IMR-90 (cell line): ENCODE results near the gene VAV3.

Source experiments
- BHLHE40 ChIP-seq: fragments of 150-350 bp; IDR thresholded peaks from 2 replicates; pipeline ENCODE4 v1.6.1; 2016; ENCODE audit warnings: mild to moderate bottlenecking, low read depth, low read length
- CEBPB ChIP-seq: IDR thresholded peaks from 2 replicates; pipeline ENCODE4 v1.6.1; 2012; ENCODE audit warnings: low read depth, low read length, improper control_type of control experiment
- CTCF ChIP-seq: conservative IDR thresholded peaks from 2 replicates; pipeline ENCODE4 v1.5.1; 2012; ENCODE audit warnings: mild to moderate bottlenecking, low read depth, low read length, improper control_type of control experiment
- FOS ChIP-seq: fragments of 150-350 bp; IDR thresholded peaks from 2 replicates; pipeline ENCODE4 v1.6.1; 2016; ENCODE audit warnings: low read depth, low read length
- MAFK ChIP-seq: IDR thresholded peaks from 2 replicates; pipeline ENCODE4 v1.6.1; 2012; ENCODE audit warnings: low read depth, low read length, improper control_type of control experiment
- MAZ ChIP-seq: IDR thresholded peaks from 2 replicates; pipeline ENCODE4 v1.6.1; 2012; ENCODE audit warnings: low read depth, mild to moderate bottlenecking, low read length, improper control_type of control experiment, moderate library complexity, borderline replicate concordance
- MXI1 ChIP-seq: IDR thresholded peaks from 2 replicates; pipeline ENCODE4 v1.6.1; 2012; ENCODE audit warnings: low read depth, mild to moderate bottlenecking, low read length, moderate library complexity, borderline replicate concordance
- POLR2A ChIP-seq: IDR thresholded peaks from 2 replicates; pipeline ENCODE4 v1.6.1; 2012; ENCODE audit warnings: mild to moderate bottlenecking, low read depth, low read length
- RAD21 ChIP-seq: IDR thresholded peaks from 2 replicates; pipeline ENCODE4 v1.6.1; 2012; ENCODE audit warnings: low read length, improper control_type of control experiment
- RCOR1 ChIP-seq: IDR thresholded peaks from 2 replicates; pipeline ENCODE4 v1.6.1; 2012; ENCODE audit warnings: mild to moderate bottlenecking, low read length, improper control_type of control experiment; ENCODE audit not compliant: insufficient replicate concordance
- RFX5 ChIP-seq: IDR thresholded peaks from 2 replicates; pipeline ENCODE4 v1.8.0; 2012; ENCODE audit warnings: low read depth, mild to moderate bottlenecking, low read length, moderate library complexity
- SMC3 ChIP-seq: fragments of 150-350 bp; IDR thresholded peaks from 2 replicates; pipeline ENCODE4 v1.6.1; 2016; ENCODE audit warnings: low read depth, mild to moderate bottlenecking, antibody characterized with exemption, low read length, moderate library complexity
- USF2 ChIP-seq: fragments of 150-350 bp; IDR thresholded peaks from 2 replicates; pipeline ENCODE4 v1.6.1; 2017; ENCODE audit warnings: mild to moderate bottlenecking, antibody characterized with exemption, low read length, low read depth

GRCh38 chr1:107545879-107546278, 419.1 kb downstream of the VAV3 start:
- no peak for TF ChIP-seq CTCF
- no peak for TF ChIP-seq SMC3
- no peak for TF ChIP-seq POLR2A
- TF ChIP-seq CEBPB: no peak
- no peak for TF ChIP-seq MXI1
- no peak for TF ChIP-seq USF2
- TF ChIP-seq MAFK: no peak
- no peak for TF ChIP-seq RAD21
- TF ChIP-seq RFX5: no peak
- TF ChIP-seq MAZ: no peak
- TF ChIP-seq FOS: no peak
- TF ChIP-seq BHLHE40: no peak
- no peak for TF ChIP-seq RCOR1
